NCI-H128 (cell line): Measurements from ENCODE around the gene VTI1A.

Experiments used
- DNase-seq: peaks from one replicate; lab custom pipeline; 2025; ENCODE audit not compliant: unreplicated experiment; lab: John Stamatoyannopoulos, UW

The VTI1A gene

GRCh38 chr10:112746329-112746728 lies 299.3 kb downstream of the VTI1A start:
- no peak for DNase-seq

- no peak for DNase-seq
Observed at GRCh38 chr10:112750427-112751167, 303.6 kb downstream of the VTI1A start.

- no peak for DNase-seq
Observed at GRCh38 chr10:112751651-112752050, 304.6 kb downstream of the VTI1A start.

GRCh38 chr10:112752288-112752687 lies 305.3 kb downstream of the VTI1A start:
- DNase-seq: no peak

GRCh38 chr10:112753961-112754411 lies 307.0 kb downstream of the VTI1A start:
- DNase-seq: no peak

- DNase-seq: no peak
Observed at GRCh38 chr10:112755446-112756234, 308.6 kb downstream of the VTI1A start.

- no peak for DNase-seq
Observed at GRCh38 chr10:112756235-112756527, 309.2 kb downstream of the VTI1A start.

GRCh38 chr10:112758961-112759360 lies 311.9 kb downstream of the VTI1A start:
- DNase-seq: no peak

- DNase-seq: no peak
Observed at GRCh38 chr10:112759496-112759895, 312.5 kb downstream of the VTI1A start.

GRCh38 chr10:112761256-112761655 lies 314.2 kb downstream of the VTI1A start:
- no peak for DNase-seq

GRCh38 chr10:112763916-112764520 lies 317.0 kb downstream of the VTI1A start:
- DNase-seq: no peak

GRCh38 chr10:112765717-112766235 lies 318.8 kb downstream of the VTI1A start:
- DNase-seq: no peak

- DNase-seq: no peak
Observed at GRCh38 chr10:112766636-112767035, 319.6 kb downstream of the VTI1A start.

- no peak for DNase-seq
Observed at GRCh38 chr10:112767156-112767555, 320.1 kb downstream of the VTI1A start.

GRCh38 chr10:112768121-112768520 lies 321.1 kb downstream of the VTI1A start:
- no peak for DNase-seq

- no peak for DNase-seq
Observed at GRCh38 chr10:112769081-112769480, 322.1 kb downstream of the VTI1A start.

- DNase-seq: no peak
Observed at GRCh38 chr10:112769611-112770370, 322.8 kb downstream of the VTI1A start.

GRCh38 chr10:112771733-112772132 lies 324.7 kb downstream of the VTI1A start:
- no peak for DNase-seq

- no peak for DNase-seq
Observed at GRCh38 chr10:112773783-112774182, 326.8 kb downstream of the VTI1A start.

GRCh38 chr10:112774210-112774609 lies 327.2 kb downstream of the VTI1A start:
- DNase-seq: no peak

GRCh38 chr10:112774798-112775197 lies 327.8 kb downstream of the VTI1A start:
- no peak for DNase-seq
